GM23248 (cell line): ENCODE data around the gene ONECUT2.

Experiments
- EZH2 ChIP-seq: fragments of 200-600 bp; sonication (generic); IDR thresholded peaks from 2 replicates; pipeline ENCODE4 v1.6.1; 2018; ENCODE audit warnings: antibody characterized with exemption, mild to moderate bottlenecking; ENCODE audit not compliant: insufficient read depth, poor library complexity, severe bottlenecking
- EZH2phosphoT487 ChIP-seq: fragments of 200-600 bp; sonication (generic); IDR thresholded peaks from 2 replicates; pipeline ENCODE4 v1.6.1; 2018; ENCODE audit warnings: antibody characterized with exemption, moderate library complexity, mild to moderate bottlenecking, low read depth; ENCODE audit not compliant: insufficient read depth

- TF ChIP-seq EZH2phosphoT487: no peak
- TF ChIP-seq EZH2: no peak
These were observed 30.8 kb upstream of the ONECUT2 start for GRCh38 chr18:57404345-57404744.
